ENCODE results near the gene LMOD1.

LMOD1 gene

GRCh38 chr1:201882665-201883132 is 63.6 kb downstream of the LMOD1 start (continued):
- TF ChIP-seq, protein P1, sequence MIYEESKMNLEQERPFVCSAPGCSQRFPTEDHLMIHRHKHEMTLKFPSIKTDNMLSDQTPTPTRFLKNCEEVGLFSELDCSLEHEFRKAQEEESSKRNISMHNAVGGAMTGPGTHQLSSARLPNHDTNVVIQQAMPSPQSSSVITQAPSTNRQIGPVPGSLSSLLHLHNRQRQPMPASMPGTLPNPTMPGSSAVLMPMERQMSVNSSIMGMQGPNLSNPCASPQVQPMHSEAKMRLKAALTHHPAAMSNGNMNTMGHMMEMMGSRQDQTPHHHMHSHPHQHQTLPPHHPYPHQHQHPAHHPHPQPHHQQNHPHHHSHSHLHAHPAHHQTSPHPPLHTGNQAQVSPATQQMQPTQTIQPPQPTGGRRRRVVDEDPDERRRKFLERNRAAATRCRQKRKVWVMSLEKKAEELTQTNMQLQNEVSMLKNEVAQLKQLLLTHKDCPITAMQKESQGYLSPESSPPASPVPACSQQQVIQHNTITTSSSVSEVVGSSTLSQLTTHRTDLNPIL (CRISPR knock-in tag; IDR thresholded peaks at IDR 0.05; ENCODE audit: low read depth), result no peak

- no peak for TF ChIP-seq POU6F1 (CRISPR knock-in tag; IDR thresholded peaks at IDR 0.05; ENCODE audit: borderline replicate concordance, low read depth)
- no peak for TF ChIP-seq SNAI2 (CRISPR knock-in tag; IDR thresholded peaks at IDR 0.05)
- TF ChIP-seq TCF4 (CRISPR knock-in tag; IDR thresholded peaks at IDR 0.05; ENCODE audit: borderline replicate concordance), result no peak
- no peak for TF ChIP-seq RARB (CRISPR knock-in tag; IDR thresholded peaks at IDR 0.05)
- TF ChIP-seq ARNTL (CRISPR knock-in tag; IDR thresholded peaks at IDR 0.05; ENCODE audit: borderline replicate concordance, low read depth), result no peak
- no peak for TF ChIP-seq ZFP30 (CRISPR knock-in tag; IDR thresholded peaks at IDR 0.05)
- no peak for TF ChIP-seq ZFP3 (CRISPR knock-in tag; IDR thresholded peaks at IDR 0.05)
- no peak for TF ChIP-seq ZNF70 (CRISPR knock-in tag; IDR thresholded peaks at IDR 0.05)
- no peak for TF ChIP-seq TOX (CRISPR knock-in tag; IDR thresholded peaks at IDR 0.05; ENCODE audit: borderline replicate concordance)
- TF ChIP-seq ISL1 (CRISPR knock-in tag; IDR thresholded peaks at IDR 0.05), result no peak
- TF ChIP-seq CSDC2 (CRISPR knock-in tag; IDR thresholded peaks at IDR 0.05), result no peak
- no peak for TF ChIP-seq OSR1 (CRISPR knock-in tag; IDR thresholded peaks at IDR 0.05)
- no peak for TF ChIP-seq BACH2 (CRISPR knock-in tag; IDR thresholded peaks at IDR 0.05; ENCODE audit: borderline replicate concordance)
- TF ChIP-seq, protein P2, sequence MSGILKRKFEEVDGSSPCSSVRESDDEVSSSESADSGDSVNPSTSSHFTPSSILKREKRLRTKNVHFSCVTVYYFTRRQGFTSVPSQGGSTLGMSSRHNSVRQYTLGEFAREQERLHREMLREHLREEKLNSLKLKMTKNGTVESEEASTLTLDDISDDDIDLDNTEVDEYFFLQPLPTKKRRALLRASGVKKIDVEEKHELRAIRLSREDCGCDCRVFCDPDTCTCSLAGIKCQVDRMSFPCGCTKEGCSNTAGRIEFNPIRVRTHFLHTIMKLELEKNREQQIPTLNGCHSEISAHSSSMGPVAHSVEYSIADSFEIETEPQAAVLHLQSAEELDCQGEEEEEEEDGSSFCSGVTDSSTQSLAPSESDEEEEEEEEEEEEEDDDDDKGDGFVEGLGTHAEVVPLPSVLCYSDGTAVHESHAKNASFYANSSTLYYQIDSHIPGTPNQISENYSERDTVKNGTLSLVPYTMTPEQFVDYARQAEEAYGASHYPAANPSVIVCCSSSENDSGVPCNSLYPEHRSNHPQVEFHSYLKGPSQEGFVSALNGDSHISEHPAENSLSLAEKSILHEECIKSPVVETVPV (CRISPR knock-in tag; IDR thresholded peaks at IDR 0.05), result no peak
- TF ChIP-seq, protein P1 (CRISPR knock-in tag; IDR thresholded peaks at IDR 0.05; ENCODE audit: low read depth), result no peak
- no peak for TF ChIP-seq ESRRG (CRISPR knock-in tag; IDR thresholded peaks at IDR 0.05)
- TF ChIP-seq GLIS3 (CRISPR knock-in tag; IDR thresholded peaks at IDR 0.05), result no peak
- TF ChIP-seq ZNF565 (CRISPR knock-in tag; conservative IDR thresholded peaks at IDR 0.05; ENCODE audit: low read depth), result no peak
- ATAC-seq, result no peak
Observed at GRCh38 chr1:201881617-201882016, 64.7 kb downstream of the LMOD1 start.

- no peak for ATAC-seq
- TF ChIP-seq RARB (CRISPR knock-in tag; IDR thresholded peaks at IDR 0.05) (no peak), GLIS3 (CRISPR knock-in tag; IDR thresholded peaks at IDR 0.05) (no peak), POU6F1 (CRISPR knock-in tag; IDR thresholded peaks at IDR 0.05; ENCODE audit: borderline replicate concordance, low read depth) (no peak), OSR1 (CRISPR knock-in tag; IDR thresholded peaks at IDR 0.05) (no peak), ZNF70 (CRISPR knock-in tag; IDR thresholded peaks at IDR 0.05) (no peak), ISL1 (CRISPR knock-in tag; IDR thresholded peaks at IDR 0.05) (no peak), ZNF565 (CRISPR knock-in tag; conservative IDR thresholded peaks at IDR 0.05; ENCODE audit: low read depth) (no peak), BACH2 (CRISPR knock-in tag; IDR thresholded peaks at IDR 0.05; ENCODE audit: borderline replicate concordance) (no peak), ESRRG (CRISPR knock-in tag; IDR thresholded peaks at IDR 0.05) (no peak), ZFP30 (CRISPR knock-in tag; IDR thresholded peaks at IDR 0.05) (no peak)
- TF ChIP-seq, protein P3, sequence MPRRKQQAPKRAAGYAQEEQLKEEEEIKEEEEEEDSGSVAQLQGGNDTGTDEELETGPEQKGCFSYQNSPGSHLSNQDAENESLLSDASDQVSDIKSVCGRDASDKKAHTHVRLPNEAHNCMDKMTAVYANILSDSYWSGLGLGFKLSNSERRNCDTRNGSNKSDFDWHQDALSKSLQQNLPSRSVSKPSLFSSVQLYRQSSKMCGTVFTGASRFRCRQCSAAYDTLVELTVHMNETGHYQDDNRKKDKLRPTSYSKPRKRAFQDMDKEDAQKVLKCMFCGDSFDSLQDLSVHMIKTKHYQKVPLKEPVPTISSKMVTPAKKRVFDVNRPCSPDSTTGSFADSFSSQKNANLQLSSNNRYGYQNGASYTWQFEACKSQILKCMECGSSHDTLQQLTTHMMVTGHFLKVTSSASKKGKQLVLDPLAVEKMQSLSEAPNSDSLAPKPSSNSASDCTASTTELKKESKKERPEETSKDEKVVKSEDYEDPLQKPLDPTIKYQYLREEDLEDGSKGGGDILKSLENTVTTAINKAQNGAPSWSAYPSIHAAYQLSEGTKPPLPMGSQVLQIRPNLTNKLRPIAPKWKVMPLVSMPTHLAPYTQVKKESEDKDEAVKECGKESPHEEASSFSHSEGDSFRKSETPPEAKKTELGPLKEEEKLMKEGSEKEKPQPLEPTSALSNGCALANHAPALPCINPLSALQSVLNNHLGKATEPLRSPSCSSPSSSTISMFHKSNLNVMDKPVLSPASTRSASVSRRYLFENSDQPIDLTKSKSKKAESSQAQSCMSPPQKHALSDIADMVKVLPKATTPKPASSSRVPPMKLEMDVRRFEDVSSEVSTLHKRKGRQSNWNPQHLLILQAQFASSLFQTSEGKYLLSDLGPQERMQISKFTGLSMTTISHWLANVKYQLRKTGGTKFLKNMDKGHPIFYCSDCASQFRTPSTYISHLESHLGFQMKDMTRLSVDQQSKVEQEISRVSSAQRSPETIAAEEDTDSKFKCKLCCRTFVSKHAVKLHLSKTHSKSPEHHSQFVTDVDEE (CRISPR knock-in tag; IDR thresholded peaks at IDR 0.05), result no peak
- TF ChIP-seq, protein P4, sequence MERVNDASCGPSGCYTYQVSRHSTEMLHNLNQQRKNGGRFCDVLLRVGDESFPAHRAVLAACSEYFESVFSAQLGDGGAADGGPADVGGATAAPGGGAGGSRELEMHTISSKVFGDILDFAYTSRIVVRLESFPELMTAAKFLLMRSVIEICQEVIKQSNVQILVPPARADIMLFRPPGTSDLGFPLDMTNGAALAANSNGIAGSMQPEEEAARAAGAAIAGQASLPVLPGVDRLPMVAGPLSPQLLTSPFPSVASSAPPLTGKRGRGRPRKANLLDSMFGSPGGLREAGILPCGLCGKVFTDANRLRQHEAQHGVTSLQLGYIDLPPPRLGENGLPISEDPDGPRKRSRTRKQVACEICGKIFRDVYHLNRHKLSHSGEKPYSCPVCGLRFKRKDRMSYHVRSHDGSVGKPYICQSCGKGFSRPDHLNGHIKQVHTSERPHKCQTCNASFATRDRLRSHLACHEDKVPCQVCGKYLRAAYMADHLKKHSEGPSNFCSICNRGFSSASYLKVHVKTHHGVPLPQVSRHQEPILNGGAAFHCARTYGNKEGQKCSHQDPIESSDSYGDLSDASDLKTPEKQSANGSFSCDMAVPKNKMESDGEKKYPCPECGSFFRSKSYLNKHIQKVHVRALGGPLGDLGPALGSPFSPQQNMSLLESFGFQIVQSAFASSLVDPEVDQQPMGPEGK (CRISPR knock-in tag; IDR thresholded peaks at IDR 0.05; ENCODE audit: borderline replicate concordance), result no peak
Observed at GRCh38 chr1:201880928-201881571, 65.3 kb downstream of the LMOD1 start.
